ENCODE measurements around the gene SLC36A1.

SLC36A1 gene

DNA sequence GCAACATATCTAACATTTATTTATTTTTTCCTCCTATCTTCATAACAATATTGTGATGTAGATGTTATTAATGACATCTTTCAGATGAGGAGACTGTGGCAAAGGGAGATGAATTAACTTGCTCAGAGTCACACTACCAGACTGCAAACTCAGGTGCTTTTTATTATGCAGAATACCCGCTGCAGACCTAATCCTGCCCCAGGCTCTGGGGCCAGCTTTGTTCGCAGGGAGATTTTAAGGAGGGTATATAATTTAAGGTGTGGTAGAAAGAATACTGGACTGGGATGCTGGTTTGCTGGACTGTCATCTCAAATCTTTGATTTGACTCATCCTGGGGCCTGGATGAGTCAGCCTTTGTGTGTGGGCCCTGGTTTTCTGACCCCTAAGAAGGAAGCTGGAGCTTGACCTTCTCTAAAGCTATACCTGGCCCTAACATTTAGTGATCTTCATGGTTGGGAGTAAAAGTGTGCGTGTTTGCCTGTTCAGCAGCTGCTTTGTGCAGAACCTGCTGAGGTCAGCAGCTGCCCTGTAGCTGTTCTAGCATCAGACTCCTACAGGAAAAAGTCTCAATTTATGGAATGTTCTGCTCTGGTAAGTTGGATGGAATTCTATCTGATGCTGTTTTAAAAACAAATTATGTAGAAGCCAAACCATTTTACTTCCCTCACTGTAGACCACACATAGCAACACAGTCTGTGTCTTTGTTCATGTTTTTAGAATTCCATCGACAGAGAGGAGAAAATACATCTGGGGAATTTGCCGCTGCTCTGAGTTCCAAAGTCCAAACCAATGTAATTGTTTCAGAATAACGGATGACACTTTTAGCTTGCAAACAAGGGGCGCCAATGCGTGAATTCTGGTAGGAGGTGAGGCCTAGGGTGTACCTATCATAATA lies 4.5 kb downstream of the SLC36A1 start:
- DNase-seq = no peak

DNA sequence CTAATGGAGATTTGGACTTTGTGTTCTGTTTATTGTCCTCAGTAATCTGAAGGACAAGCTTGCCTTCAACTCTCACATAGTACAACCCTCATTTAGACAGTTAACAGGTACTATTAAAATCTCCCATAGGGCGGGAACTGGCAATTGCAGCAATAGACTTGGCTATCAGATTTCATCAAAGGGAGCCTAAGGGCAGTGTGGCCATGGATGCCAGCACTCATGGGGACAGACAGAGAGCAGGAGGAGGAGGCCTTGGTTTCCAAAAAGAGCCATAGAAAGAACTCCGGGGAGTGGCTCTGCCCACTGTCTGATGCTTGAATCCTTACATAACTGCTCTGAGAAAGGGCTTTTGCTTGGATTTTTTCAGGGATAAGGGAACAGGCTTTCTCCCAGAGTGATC lies 6.8 kb downstream of the SLC36A1 start:
- no peak for DNase-seq

DNA sequence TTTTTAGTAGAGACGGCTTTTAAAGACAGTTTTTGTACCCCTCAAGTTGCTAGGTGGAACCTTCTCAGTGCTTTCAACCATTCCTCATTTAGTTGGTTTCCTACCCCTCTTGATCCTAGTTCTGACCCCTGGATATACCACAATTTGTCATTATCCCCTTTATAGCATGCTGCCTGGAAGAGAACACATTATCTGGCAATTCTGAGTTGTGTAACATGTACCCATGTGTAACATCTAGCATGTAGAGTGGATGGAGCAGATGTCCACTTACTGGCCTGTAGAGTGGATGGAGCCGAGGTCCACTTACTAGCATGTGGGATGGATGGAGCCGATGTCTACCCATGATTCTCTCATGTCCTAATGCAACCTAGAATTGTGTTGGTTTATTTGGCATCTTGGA lies 7.5 kb downstream of the SLC36A1 start:
- DNase-seq = no peak

DNA sequence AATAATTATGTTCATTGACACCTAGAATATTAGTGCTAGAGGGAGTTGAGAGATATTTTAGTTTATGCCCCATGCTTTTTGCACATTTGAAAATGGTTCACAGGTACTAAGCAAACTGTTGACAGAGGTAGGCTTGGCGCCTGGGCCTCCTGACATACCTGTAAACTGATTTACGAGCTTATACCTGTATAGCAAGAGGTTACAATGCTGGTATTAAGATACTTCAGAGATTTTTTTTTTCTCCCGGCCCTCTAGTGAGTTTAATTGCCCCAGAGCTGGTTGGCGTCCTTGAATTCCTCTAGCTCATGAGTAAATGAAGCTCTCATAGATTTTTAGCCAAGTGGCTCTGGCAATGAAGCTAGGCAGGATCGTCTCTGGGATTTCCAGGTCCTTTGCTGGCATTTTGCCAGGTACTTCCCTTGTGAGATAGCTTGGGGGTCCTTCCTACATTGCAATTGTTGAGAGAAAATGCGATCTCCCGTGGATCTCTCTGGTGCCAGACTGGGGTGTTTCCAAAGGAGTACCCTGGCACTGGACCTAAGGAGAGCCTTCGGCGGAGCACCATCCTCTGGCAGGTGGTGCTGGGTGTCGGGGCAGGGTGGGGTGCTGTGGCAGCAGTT lies 9.0 kb downstream of the SLC36A1 start:
- DNase-seq = no peak

DNA sequence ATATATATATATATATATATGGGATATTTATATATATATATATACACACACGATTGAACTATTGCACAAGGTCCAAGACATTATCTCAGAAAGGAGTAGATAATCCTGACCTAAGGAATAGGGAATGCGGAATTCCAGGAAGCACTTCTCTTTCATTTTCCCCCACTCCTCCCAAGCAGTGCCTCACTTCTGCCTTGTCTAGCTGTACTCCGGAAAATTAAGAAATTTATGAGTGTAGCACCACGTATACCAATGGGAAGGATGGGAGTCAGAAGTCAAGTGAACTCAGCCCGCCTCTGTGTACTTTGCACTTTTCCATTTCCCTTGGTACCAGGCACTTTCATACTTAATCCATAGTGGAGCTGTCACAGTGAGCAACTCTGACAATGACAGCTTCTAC lies 10.9 kb downstream of the SLC36A1 start:
- no peak for DNase-seq

DNA sequence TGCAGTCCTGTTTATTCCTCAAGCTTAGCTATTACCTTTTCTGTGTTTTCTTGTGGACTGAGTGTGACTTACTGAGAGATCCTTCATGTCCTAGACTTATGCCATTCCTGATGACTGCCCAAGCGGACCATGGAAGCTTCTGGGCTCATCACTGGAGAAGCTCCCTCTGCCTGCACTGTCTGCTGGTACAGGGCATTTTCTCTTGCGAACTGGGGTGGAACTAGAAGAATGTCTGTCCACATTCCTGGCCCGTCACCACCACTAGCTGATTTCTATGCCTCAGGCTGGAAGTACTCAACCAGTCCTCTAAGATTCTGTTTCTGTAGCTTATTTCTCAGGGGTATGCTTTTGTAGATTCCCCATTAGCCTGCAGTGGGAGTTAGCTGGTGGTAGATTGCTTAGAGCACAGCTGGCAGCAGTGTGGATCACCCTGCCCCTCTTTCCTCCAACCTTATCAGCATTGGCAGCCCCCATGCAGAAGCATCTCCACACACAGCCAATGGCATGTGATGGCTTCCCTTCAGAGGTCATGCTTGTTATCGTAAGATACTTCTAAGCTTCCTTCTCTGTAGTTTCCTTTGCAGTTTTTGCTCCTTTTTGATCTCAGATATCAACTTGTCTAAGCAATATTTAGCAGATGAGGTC lies 12.4 kb downstream of the SLC36A1 start:
- no peak for DNase-seq

DNA sequence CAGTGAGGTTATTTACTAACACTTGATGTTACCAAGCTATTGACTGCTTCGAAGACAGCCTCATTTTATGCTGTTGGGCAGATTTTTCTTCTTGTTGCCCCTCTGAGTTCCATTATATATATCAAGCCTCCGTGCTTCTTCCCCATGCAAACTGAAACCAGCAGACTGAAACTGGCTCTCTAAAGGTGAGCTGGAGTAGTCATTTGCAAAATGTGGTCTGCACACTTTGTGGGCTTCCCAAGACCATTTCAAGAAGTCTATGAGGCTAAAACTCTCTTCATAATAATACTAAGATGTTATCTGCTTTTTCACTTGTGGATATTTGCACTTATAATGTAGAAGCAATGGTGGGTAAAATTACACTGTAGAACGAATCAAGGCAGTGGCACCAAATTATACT lies 13.9 kb downstream of the SLC36A1 start:
- no peak for DNase-seq

DNA sequence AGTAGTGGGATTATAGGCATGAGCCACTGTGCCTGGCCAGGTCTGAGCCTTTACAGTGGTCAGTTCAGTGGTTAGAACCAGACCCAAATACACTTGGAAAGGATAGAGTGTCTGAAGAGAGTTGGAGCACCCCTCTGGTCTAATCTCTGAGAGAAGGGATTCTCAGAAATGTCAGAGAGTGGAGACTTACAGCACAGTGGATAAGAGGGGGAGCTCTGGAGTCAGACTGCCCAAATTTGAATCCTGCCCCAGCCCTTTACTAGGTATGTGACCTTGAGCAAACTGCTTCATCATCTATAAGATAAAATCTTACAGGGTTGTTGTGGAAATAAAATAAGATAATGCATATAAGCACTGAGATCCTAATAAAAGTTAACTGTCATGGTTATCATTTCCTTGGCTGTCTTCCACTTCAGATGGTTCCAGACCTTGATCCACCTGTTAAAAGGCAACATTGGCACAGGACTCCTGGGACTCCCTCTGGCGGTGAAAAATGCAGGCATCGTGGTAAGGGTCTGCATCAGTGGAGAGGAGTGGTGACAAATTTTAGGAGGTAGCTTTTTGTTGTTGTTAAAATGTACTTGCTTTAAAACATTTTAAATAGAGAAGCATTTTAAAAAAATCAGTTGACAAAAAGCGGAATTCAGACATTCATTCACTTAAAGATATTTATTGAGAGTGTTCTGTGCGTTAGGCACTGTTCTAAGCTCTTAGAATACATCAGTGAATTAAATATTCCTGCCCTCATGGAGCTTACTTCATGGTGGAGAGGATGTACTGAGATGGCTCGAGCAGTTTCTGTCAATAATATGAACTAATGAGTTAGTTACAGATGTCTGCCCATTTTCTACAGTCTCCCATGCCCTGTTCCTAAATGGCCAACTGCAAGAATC lies 16.0 kb downstream of the SLC36A1 start:
- no peak for DNase-seq

DNA sequence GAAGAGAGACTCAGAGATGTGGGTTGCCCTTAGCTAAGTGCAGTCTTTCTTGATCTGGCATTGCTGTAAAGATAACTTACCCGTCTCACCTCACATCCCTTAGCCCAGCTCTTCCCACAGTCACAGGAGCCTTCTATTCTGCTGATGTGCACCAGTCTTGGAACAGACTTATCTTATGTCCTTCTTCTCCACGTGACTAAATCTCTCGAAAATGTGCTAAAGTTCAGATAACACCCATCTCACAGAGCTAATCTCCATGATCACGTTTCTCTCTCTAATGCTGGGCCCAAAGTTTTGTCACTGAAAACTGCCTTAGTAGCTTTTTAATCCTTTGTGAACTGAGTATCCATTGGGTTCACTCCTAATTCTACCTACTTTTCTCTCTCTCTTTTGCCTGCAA lies 16.7 kb downstream of the SLC36A1 start:
- DNase-seq = no peak

DNA sequence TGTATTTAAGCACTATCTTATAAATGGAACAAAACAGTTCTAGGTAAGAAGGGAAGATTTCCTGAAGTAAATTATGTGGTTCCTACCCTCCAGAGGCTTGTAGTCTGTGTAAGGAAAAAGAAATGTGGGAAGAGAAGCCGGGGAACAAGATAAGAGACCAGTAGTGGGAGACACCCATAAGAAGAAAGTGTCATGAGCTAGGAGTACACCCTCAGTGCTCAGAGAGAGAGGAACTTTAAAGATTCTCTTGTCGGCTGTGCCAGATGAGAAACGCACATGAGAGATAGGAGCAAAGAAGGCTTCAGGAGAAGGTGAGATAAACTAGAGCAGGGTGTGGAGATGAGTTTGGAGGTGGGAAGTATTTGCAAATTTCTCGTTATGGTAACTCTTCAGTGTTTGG lies 18.1 kb downstream of the SLC36A1 start:
- no peak for DNase-seq

DNA sequence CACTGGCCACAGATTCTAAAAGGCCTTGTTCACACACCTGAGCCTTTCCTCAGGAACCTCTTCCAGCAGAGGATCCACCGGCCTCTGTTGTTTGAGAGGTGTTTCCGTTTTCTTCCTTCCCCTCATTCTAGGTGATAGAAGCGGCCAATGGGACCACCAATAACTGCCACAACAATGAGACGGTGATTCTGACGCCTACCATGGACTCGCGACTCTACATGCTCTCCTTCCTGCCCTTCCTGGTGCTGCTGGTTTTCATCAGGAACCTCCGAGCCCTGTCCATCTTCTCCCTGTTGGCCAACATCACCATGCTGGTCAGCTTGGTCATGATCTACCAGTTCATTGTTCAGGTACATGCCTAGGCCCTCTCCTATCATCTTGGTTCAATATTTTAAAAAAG lies 20.2 kb downstream of the SLC36A1 start:
- DNase-seq = no peak

DNA sequence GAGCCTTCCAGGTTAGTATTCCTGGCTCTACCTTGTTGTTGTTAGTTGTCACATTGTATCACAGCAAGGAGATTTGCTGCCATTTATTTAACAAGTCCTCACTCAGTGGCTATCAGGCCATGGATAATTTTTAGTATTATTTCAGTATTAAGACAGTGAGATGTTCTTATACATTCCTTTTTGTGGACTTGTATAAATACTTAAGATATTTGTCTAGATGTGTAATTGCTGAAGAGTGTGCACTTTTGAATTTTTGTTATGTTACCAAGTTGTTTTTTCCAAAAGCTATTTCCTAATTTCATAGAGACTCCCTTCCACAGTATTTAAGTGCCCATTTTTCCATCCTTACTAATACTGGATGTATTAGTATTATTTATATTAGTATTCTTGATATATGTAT lies 22.0 kb downstream of the SLC36A1 start:
- no peak for DNase-seq

DNA sequence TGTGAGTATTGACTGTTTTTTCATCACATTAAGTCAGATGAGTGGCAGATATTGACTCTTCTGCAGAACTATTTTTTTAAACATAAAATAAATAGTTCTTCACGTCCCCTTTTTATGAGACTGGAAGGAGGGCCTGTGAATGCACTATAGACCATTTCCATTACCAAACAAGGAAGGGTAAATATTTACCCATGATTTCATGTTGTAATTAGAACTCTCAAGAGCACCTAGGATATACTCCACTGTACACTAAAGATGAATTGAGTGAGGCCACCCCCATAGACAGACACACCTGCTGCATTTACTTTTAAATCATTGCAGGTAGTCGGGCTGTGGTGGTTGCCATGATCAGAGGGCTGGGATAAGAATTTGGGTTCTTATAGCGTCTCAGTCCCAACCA lies 22.6 kb downstream of the SLC36A1 start:
- peak; percentile 65 for DNase-seq

DNA sequence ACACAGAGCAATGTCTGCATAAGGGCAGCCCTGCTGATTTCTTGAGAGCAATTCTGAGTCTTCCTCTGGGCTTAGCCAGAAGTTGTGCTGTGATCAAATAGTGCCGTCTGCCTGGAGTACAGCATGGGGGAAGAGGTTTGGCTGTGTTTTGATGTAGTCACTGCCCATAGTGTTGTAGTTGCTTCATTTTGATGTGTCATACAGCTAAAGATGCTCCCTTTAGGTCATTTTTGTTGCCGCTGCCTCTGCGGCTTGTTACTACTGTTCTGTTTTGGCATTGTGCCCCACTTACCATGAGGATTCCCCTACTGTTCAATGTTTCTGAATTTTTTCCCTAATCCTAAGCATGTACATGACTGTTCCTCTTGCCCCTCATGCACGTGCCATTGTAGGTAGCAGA lies 23.0 kb downstream of the SLC36A1 start:
- peak; percentile 9 for DNase-seq

DNA sequence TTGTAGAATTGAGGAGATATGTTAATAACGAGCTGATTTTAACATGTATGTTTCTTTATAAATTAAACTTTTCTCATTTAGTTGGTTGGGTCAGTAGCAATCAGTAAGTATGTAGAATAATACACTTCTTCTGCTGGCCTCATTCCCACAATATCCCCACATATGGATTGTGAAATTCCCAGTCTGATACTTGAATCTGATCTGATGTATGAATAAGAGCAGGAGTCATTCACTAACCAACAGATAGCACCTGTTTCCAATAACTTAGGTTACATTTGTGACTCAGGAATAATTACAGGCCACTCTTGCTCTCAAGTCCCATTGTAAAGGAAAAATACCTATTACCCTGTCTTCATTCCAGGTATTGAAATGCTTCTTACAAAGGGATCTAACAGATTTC lies 23.9 kb downstream of the SLC36A1 start:
- no peak for DNase-seq

DNA sequence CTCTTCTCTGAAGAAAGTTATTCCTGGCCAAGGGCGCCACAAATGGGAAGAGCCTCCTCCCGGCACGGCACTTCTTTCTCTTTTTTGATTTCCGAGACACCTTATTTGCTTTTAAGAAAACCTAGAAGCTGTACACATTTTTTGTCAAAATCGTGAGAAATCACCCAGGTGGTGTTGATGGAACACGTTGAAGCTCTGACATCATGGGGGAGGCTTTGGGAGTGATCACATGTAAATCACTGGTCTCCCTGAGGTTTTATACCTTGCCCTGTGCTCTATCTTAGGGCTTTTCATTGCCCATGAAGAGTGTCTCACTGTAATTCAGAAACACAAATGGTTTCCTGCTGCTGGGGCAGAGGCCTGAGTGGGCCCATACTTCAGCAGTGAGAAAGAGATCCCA lies 27.4 kb downstream of the SLC36A1 start:
- no peak for DNase-seq

DNA sequence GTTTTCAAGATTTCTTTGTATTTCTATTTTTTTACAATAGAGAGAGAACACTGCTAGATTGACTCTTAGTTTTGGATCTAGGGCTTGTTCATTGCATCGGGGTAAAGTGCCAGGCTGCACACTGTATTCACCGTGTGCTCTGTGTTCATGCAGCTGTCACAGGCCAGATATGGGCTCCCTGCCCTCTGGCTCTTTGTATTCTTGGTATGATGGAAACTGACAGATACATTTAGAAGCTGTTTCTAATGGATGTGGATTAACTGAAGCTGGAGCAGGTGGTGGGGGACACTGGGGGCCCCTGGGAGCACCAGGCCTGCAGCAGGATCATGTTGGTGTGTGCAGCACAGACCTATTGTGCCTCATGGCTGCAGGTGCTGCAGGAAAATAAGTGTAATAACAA lies 28.0 kb downstream of the SLC36A1 start:
- no peak for DNase-seq

DNA sequence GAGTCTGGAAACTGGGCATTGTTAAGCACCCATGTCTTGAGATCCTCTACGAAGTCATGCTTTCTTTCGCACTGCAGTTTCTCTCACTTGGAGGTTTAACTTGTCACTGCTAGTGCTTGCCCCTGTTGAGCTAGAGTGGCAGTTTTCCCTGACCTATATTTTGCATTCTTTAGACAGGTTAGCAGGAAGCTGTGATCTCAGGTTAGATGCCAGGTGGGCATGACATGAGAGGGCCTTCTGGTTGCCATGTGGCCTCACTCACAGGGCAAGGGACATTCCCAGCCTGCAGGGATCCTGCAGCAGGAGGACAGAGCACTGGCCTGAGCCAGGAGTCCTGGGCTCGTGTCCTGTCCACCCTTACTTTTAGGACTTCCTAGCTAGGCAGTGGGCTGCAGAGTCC lies 28.6 kb downstream of the SLC36A1 start:
- DNase-seq = no peak

DNA sequence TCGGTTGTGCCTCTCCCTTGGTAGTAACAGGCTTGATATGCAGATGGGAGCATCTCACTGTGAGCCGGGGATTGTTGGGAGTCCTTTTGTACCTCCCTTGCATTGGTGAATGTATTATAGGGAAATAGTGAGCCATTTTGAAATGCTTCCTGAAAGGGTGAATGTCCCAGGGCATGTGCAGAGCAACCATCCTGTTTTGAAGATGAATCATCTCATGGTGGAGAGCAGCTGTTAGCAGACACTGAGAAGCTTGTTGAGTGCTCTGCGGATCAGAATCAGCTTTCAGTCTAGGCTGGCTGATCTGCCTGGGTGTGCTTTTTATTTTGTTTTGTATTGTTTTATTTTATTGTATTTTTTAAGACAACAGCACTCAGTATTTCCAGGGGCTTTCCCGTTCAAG lies 29.7 kb downstream of the SLC36A1 start:
- no peak for DNase-seq

DNA sequence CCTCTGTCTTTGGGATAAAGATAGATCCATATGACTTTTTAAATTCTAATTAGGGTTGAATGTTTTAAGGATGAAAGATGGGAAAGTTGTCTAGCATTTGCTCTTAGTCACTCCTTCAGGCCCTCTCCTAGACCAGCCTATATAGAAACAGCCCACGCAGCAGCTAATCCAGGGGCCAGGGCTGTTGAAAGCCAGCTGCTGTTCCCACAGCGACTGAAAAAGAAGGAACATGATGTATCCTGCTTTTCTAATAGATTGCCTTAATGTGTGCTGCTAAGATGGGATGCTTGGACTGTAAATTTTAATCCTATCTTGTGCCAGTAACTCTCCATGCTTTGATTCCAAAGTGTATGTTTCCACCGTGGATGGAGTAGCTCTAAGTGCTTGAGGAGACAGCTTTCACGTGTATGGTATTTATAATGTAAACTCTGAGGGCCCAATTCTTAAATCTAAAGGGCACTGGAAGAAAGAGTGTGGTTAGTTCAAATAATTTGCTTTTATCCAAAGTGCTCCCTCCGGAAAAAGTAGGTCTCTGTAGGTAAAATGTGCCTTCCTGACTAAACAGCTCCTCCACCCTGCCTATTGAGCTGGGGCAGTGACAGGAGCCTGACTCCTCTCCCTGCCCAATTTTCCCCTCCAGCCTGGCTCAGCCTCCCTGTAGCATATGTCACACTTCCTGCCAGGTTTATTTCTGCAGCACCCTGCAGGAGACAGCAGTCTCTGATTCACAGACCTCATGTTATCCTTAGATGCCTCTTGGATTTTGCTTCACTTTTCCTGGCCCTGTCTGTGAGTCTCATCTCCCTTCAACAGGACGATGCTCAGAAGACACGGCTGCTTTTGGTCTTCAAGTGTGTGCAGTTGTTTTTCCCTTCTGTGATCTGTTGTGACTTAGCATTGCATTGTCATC lies 33.2 kb downstream of the SLC36A1 start:
- no peak for DNase-seq

DNA sequence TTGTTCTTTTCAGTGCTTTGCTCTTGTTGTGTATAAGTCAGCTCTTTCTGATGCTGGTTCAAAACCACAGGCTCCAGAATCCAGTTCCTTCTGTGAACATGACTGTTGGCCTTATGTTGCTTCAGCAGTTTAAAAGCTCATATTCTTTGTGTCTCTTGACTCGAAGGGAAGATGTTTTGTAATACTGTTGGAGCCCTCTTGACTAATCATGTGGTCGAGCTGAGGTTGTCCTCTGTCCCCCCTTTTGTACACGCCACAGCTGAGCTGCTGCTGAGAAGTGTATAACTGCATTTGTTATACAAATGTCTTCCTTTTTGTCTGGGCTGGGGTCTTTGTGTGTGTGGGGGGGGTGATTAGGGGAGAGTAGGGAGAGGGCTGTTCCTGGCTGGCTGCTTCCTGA lies 35.8 kb downstream of the SLC36A1 start:
- no peak for DNase-seq

DNA sequence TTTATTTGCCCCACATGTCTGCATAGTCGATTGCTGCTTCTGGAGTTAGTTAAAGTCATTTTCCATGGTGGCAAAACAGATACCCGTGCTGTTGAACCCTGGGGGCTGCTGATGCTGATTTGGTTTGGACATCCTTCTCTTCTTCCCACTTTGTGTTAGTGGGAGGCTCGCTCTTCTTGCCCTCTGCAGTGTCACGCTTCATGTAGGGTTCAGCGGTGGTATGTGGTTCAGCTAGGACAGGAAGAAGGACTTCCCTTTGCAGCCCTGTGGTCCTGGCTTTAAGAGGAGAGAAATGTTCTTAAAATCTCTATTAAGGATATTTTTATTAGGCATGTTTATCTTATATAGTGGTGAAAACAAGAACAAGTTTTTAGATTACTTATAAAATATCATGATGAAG lies 36.2 kb downstream of the SLC36A1 start:
- DNase-seq = no peak

All from COR-L47 (cell line).